HepG2 (cell line): ENCODE data around the gene TAS2R13. TPM values are rescaled to one million over a fixed set of nuclear protein-coding genes. Genes with fewer than 3 reads are reported as not detected.
A peak's percentile ranks its signal among the peaks of the same experiment; 100 is the strongest.

Experiments used
- BHLHE40 ChIP-seq: IDR thresholded peaks from 2 replicates; pipeline ENCODE4 v1.6.1; 2011; ENCODE audit warnings: low read length, improper control_type of control experiment
- DNMT1 ChIP-seq: sonication (generic); formaldehyde crosslinking; IDR thresholded peaks from 2 replicates; pipeline ENCODE4 v1.5.1; 2020; ENCODE audit warnings: mild to moderate bottlenecking, missing genetic modification reagents
- FOXA3 ChIP-seq: IDR thresholded peaks from 2 replicates; pipeline ENCODE4 v1.6.1; 2016; ENCODE audit warnings: missing genetic modification reagents, missing compliant biosample characterization
- FOXK2 ChIP-seq: fragments of 450-650 bp; IDR thresholded peaks from 2 replicates; pipeline ENCODE4 v1.6.1; 2016
- HMGA1 ChIP-seq: sonication (generic); formaldehyde crosslinking; conservative IDR thresholded peaks from 2 replicates; pipeline ENCODE4 v1.4.0; 2020; ENCODE audit warnings: missing genetic modification reagents
- HOXD1 ChIP-seq: sonication (generic); formaldehyde crosslinking; IDR thresholded peaks from 2 replicates; pipeline ENCODE4 v1.5.0; 2020; ENCODE audit warnings: missing genetic modification reagents
- MATR3 ChIP-seq: sonication (generic); formaldehyde crosslinking; IDR thresholded peaks from 2 replicates; pipeline ENCODE4 v1.4.0; 2020; ENCODE audit warnings: missing genetic modification reagents
- PHF20 ChIP-seq: sonication (generic); formaldehyde crosslinking; IDR thresholded peaks from 2 replicates; pipeline ENCODE4 v1.5.0; 2020; ENCODE audit warnings: mild to moderate bottlenecking, missing genetic modification reagents
- PLRG1 ChIP-seq: fragments of 450-650 bp; conservative IDR thresholded peaks from 2 replicates; pipeline ENCODE4 v1.6.1; 2016
- RXRB ChIP-seq: IDR thresholded peaks from 2 replicates; pipeline ENCODE4 v1.6.1; 2016; ENCODE audit warnings: borderline replicate concordance, missing genetic modification reagents, missing compliant biosample characterization
- SCMH1 ChIP-seq: sonication (generic); formaldehyde crosslinking; IDR thresholded peaks from 2 replicates; pipeline ENCODE4 v1.9.0; 2021; ENCODE audit warnings: missing genetic modification reagents, mild to moderate bottlenecking, borderline replicate concordance
- SRY ChIP-seq: sonication (generic); formaldehyde crosslinking; IDR thresholded peaks from 2 replicates; pipeline ENCODE4 v1.8.0; 2022; ENCODE audit warnings: mild to moderate bottlenecking, missing genetic modification reagents
- THYN1 ChIP-seq: sonication (generic); formaldehyde crosslinking; IDR thresholded peaks from 2 replicates; pipeline ENCODE4 v1.8.1; 2023; ENCODE audit warnings: low read depth, mild to moderate bottlenecking, moderate library complexity, missing genetic modification reagents, borderline replicate concordance
- ZFP1 ChIP-seq: IDR thresholded peaks from 2 replicates; pipeline ENCODE4 v1.6.1; 2016
- ZFP90 ChIP-seq: sonication (generic); formaldehyde crosslinking; IDR thresholded peaks from 2 replicates; pipeline ENCODE4 v1.8.0; 2022; ENCODE audit warnings: missing genetic modification reagents, mild to moderate bottlenecking, inconsistent platforms, borderline replicate concordance
- ZFYVE20 ChIP-seq: sonication (generic); formaldehyde crosslinking; IDR thresholded peaks from 2 replicates; pipeline ENCODE4 v1.8.0; 2023; ENCODE audit warnings: low read depth, mild to moderate bottlenecking, moderate library complexity, missing genetic modification reagents, borderline replicate concordance
- ZNF282 ChIP-seq: fragments of 450-650 bp; IDR thresholded peaks from 2 replicates; pipeline ENCODE4 v1.6.1; 2018; ENCODE audit not compliant: partially characterized antibody
- ZNF350 ChIP-seq: sonication (generic); formaldehyde crosslinking; IDR thresholded peaks from 2 replicates; pipeline ENCODE4 v1.4.0; 2020; ENCODE audit warnings: mild to moderate bottlenecking, low read depth, missing genetic modification reagents, borderline replicate concordance
- ZNF383 ChIP-seq: sonication (generic); formaldehyde crosslinking; IDR thresholded peaks from 2 replicates; pipeline ENCODE4 v1.4.0; 2020; ENCODE audit warnings: missing genetic modification reagents, mild to moderate bottlenecking, borderline replicate concordance
- ZNF546 ChIP-seq: sonication (generic); formaldehyde crosslinking; conservative IDR thresholded peaks from 2 replicates; pipeline ENCODE4 v1.8.1; 2023; ENCODE audit warnings: mild to moderate bottlenecking, missing genetic modification reagents
- ZNF556 ChIP-seq: sonication (generic); formaldehyde crosslinking; IDR thresholded peaks from 2 replicates; pipeline ENCODE4 v1.4.0; 2020; ENCODE audit warnings: mild to moderate bottlenecking, missing genetic modification reagents, borderline replicate concordance
- ZNF558 ChIP-seq: sonication (generic); formaldehyde crosslinking; IDR thresholded peaks from 2 replicates; pipeline ENCODE4 v1.9.0; 2022; ENCODE audit warnings: mild to moderate bottlenecking, missing genetic modification reagents, borderline replicate concordance
- ZNF720 ChIP-seq: sonication (generic); formaldehyde crosslinking; IDR thresholded peaks from 2 replicates; pipeline ENCODE4 v1.4.0; 2020; ENCODE audit warnings: missing genetic modification reagents
- ZNF737 ChIP-seq: sonication (generic); formaldehyde crosslinking; IDR thresholded peaks from 2 replicates; pipeline ENCODE4 v1.5.0; 2020; ENCODE audit warnings: missing genetic modification reagents, mild to moderate bottlenecking, borderline replicate concordance
- ZNF782 ChIP-seq: sonication (generic); formaldehyde crosslinking; IDR thresholded peaks from 2 replicates; pipeline ENCODE4 v1.4.0; 2020; ENCODE audit warnings: missing genetic modification reagents, mild to moderate bottlenecking, borderline replicate concordance
- polyA plus RNA-seq, 8 experiments: library from polyadenylated mRNA; depleted of rRNA in 3 of 8; stranded (reverse) in 7 of 8; unstranded in 1 of 8; fragments of >200 nt; fragmentation: Illumina TruSeq in 4 of 8; extraction: Trizol in 4 of 8; gene quantifications; 2 replicates each; pipeline versions ENCODE4 v1.2.1 to v1.2.3, GENCODE V29; 2011 to 2016; ENCODE audit warnings: low read depth in 4 of 8, missing spikeins in 1 of 8, mixed read lengths in 1 of 8; ENCODE audit not compliant: insufficient read depth in 1 of 8
- total RNA-seq, 5 experiments: library from RNA; depleted of rRNA; stranded (reverse); fragments of >200 nt; fragmentation: Illumina TruSeq; extraction: Trizol; gene quantifications; 2 replicates each; pipeline ENCODE4 v1.2.3, GENCODE V29; 2016; ENCODE audit warnings: low read depth in 1 of 5
- TF ChIP-seq, protein P1 (sequence below): sonication (generic); formaldehyde crosslinking; IDR thresholded peaks from 2 replicates; pipeline ENCODE4 v1.4.0; 2020; ENCODE audit warnings: missing genetic modification reagents, borderline replicate concordance
- TF ChIP-seq, protein P2 (sequence below): sonication (generic); formaldehyde crosslinking; IDR thresholded peaks from 2 replicates; pipeline ENCODE4 v1.4.0; 2020; ENCODE audit warnings: missing genetic modification reagents
- TF ChIP-seq, protein P3 (sequence below): sonication (generic); formaldehyde crosslinking; IDR thresholded peaks from 2 replicates; pipeline ENCODE4 v1.8.0; 2022; ENCODE audit warnings: missing genetic modification reagents, mild to moderate bottlenecking, borderline replicate concordance

Gene TAS2R13
- total and polyA plus RNA-seq, 2 of the 13 experiments (the other 11 are each of a cell fraction or from before 2014, with no cell fraction given): 0.33 to 1.3 TPM

DNA sequence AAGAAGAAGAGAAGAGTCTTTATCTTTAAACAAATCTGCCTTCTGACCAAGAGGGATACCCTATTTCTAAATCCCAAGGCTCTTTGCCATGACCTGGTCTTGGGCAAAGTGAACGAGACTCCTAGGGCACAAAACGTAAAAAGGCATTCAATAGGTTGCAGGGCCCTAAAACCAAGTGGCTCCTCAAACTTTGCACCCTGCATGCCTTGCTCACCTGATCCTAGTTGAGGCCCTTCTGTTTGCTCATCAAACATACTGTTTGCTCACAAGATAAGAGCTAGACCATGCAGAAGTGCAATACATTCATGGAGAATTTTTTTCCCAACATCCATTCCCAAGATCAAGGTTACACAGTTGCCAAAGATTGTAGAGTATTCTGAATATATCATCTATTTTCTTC is 17.4 kb downstream of the TAS2R13 start (continued):
- TF ChIP-seq SCMH1 (CRISPR knock-in tag): no peak
- no peak for TF ChIP-seq ZNF737 (CRISPR knock-in tag)
- TF ChIP-seq ZNF546 (CRISPR knock-in tag): no peak
- no peak for TF ChIP-seq HMGA1 (CRISPR knock-in tag)
- TF ChIP-seq ZNF558: no peak
- no peak for TF ChIP-seq DNMT1 (CRISPR knock-in tag)
- peak; percentile 77; the same call in 1 of the 2 replicates for TF ChIP-seq HOXD1 (CRISPR knock-in tag)
- TF ChIP-seq FOXK2: no peak
- TF ChIP-seq, protein P1, sequence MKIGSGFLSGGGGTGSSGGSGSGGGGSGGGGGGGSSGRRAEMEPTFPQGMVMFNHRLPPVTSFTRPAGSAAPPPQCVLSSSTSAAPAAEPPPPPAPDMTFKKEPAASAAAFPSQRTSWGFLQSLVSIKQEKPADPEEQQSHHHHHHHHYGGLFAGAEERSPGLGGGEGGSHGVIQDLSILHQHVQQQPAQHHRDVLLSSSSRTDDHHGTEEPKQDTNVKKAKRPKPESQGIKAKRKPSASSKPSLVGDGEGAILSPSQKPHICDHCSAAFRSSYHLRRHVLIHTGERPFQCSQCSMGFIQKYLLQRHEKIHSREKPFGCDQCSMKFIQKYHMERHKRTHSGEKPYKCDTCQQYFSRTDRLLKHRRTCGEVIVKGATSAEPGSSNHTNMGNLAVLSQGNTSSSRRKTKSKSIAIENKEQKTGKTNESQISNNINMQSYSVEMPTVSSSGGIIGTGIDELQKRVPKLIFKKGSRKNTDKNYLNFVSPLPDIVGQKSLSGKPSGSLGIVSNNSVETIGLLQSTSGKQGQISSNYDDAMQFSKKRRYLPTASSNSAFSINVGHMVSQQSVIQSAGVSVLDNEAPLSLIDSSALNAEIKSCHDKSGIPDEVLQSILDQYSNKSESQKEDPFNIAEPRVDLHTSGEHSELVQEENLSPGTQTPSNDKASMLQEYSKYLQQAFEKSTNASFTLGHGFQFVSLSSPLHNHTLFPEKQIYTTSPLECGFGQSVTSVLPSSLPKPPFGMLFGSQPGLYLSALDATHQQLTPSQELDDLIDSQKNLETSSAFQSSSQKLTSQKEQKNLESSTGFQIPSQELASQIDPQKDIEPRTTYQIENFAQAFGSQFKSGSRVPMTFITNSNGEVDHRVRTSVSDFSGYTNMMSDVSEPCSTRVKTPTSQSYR (CRISPR knock-in tag): peak; percentile 61; the same call in 1 of the 2 replicates
- no peak for TF ChIP-seq PLRG1
- TF ChIP-seq SRY: no peak
- peak; percentile 96 for TF ChIP-seq BHLHE40
- TF ChIP-seq ZFP1 (CRISPR knock-in tag): peak; percentile 95
- no peak for TF ChIP-seq ZNF383 (CRISPR knock-in tag)
- TF ChIP-seq ZNF282: no peak
- no peak for TF ChIP-seq THYN1
- TF ChIP-seq PHF20: no peak
- TF ChIP-seq, protein P2, sequence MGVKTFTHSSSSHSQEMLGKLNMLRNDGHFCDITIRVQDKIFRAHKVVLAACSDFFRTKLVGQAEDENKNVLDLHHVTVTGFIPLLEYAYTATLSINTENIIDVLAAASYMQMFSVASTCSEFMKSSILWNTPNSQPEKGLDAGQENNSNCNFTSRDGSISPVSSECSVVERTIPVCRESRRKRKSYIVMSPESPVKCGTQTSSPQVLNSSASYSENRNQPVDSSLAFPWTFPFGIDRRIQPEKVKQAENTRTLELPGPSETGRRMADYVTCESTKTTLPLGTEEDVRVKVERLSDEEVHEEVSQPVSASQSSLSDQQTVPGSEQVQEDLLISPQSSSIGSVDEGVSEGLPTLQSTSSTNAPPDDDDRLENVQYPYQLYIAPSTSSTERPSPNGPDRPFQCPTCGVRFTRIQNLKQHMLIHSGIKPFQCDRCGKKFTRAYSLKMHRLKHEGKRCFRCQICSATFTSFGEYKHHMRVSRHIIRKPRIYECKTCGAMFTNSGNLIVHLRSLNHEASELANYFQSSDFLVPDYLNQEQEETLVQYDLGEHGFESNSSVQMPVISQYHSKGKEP (CRISPR knock-in tag): no peak
- TF ChIP-seq, protein P3, sequence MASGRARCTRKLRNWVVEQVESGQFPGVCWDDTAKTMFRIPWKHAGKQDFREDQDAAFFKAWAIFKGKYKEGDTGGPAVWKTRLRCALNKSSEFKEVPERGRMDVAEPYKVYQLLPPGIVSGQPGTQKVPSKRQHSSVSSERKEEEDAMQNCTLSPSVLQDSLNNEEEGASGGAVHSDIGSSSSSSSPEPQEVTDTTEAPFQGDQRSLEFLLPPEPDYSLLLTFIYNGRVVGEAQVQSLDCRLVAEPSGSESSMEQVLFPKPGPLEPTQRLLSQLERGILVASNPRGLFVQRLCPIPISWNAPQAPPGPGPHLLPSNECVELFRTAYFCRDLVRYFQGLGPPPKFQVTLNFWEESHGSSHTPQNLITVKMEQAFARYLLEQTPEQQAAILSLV (CRISPR knock-in tag): no peak
- no peak for TF ChIP-seq ZFYVE20
- TF ChIP-seq ZNF720 (CRISPR knock-in tag): no peak
- peak; percentile 55; the same call in 1 of the 2 replicates for TF ChIP-seq ZNF350 (CRISPR knock-in tag)
- no peak for TF ChIP-seq ZNF782 (CRISPR knock-in tag)
- no peak for TF ChIP-seq MATR3 (CRISPR knock-in tag)
- peak; percentile 92; the same call in 1 of the 2 replicates for TF ChIP-seq ZNF556 (CRISPR knock-in tag)
- TF ChIP-seq RXRB (CRISPR knock-in tag): peak; percentile 94
- TF ChIP-seq FOXA3 (CRISPR knock-in tag): peak; percentile 100
- no peak for TF ChIP-seq ZFP90
